ENCODE measurements around the gene BCL10.

Gene BCL10

GRCh38 chr1:85297855-85298629, 21.6 kb upstream of the BCL10 start:
- peak; percentile 66 for DNase-seq (ENCODE audit: low spot score)

DNA sequence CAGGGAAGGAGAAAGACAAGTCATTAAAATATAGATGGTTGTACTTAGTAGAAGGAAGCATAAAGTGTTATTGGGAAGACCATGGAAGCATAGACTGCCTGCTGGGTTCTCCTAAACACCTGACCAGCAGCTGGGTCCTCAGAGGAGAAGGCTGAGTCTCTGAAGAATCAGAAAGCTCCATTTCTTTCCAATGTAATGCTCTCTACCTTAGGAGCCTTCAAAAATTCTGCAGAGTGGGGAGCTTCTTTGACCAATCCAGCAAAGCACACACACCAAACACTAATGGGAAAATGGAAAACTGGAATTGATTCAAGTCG, 21.1 kb upstream of the BCL10 start:
- DNase-seq (ENCODE audit: low spot score) = no peak

GRCh38 chr1:85296980-85297379, 20.5 kb upstream of the BCL10 start:
- no peak for DNase-seq (ENCODE audit: low spot score)

DNA sequence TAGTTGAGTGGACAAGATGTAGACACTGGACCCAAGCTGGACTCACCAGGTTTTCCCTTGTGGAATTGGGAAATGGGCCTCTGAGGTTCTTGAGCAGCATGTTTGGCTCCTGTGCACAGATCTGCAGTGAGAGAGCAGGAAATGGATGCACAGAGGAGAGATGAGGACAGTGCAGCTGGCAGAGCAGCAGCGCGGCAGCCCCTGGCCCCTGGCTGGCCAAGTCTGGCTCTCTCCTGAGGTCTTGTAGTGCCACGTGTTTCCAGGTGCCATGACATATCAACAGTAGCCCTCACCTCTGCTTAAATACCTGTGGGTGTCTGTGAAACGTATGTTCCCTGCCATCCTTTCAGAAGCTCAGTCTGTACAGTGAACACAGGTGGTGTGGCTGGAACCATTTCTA, 19.2 kb upstream of the BCL10 start:
- no peak for DNase-seq (ENCODE audit: low spot score)

DNA sequence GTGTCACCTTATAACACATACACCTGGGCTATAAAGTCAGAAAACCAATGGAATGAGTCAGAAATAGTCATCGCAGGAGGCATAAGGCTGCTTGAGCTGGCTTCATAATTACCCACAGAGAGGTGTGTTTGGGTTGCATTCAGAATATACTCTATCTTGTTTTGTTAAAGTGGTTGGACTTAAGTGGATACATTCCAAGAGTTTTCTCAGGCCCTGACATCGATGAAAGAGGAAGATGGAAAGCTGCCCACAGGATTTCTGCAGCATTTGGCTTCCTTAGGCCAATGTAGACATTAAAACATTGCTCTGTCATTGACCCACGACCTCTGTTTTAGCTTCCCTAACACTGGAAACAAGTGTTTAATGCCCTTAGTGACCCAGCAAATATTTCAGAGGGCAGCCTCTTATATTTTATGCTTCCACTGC, 18.6 kb upstream of the BCL10 start:
- no peak for DNase-seq (ENCODE audit: low spot score)

DNA sequence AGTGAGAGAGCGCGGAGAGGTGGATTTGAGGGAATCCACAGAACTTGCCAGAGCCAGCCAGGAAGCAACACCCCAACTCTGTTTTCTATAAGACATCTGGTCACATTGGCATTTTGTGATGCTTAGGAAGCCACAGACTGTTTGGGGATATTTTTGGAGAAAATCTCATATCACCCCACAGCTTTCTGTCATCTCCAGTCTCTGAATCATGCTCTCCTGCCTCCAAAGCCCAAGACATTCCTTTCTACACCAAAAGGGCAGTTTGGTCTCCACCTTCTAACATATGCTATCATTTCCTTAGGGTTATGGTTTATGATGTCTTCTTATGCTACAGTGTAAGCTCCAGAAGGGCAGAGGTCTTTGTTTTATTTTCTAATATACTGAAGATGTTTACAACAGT, 14.4 kb upstream of the BCL10 start:
- no peak for DNase-seq (ENCODE audit: low spot score)

- no peak for DNase-seq (ENCODE audit: low spot score)
Measured at GRCh38 chr1:85289848-85290335, 13.5 kb upstream of the BCL10 start.

- DNase-seq (ENCODE audit: low spot score) = no peak
Measured at GRCh38 chr1:85289207-85289847, 12.9 kb upstream of the BCL10 start.

GRCh38 chr1:85284202-85284601, 7.8 kb upstream of the BCL10 start:
- DNase-seq (ENCODE audit: low spot score) = no peak

DNA sequence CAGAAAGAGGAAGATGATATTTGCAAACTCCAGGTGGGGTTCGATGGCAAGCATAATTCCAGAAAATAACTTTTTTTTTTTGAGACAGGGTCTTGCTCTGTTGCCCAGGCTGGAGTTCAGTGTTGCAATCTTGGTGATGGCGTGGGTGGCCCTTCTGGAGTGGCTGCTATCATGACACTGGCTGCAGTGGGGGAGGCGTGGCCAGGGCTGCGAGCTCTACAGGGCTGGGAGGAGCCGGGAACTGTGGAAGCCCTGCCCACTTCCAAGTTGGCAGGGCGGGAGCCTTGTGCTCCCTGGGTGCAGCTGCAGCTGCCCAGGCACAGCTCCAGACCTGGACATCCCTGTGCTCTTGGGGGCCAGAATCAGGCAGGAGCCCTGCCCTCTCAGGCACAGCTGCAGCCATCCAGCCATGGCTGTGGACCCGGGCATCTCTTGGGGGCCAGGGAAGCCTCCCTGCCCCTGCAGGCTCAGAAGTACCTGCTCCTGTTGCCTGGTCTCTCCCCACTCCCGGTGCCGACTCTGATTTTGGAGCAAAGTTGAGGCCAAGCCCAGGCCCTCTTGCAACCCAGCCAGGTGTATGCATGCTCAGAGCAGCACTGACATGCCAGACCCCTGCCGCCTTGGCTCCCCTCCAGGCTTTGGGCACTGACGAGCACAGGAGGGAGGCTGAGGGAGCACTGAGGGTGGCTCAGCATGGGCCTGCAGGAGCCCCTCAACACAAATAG, 7.2 kb upstream of the BCL10 start:
- DNase-seq (ENCODE audit: low spot score) = no peak

- DNase-seq (ENCODE audit: low spot score) = no peak
Measured at GRCh38 chr1:85282424-85282823, 6.0 kb upstream of the BCL10 start.

- no peak for DNase-seq (ENCODE audit: low spot score)
Measured at GRCh38 chr1:85280636-85281035, 4.2 kb upstream of the BCL10 start.

DNA sequence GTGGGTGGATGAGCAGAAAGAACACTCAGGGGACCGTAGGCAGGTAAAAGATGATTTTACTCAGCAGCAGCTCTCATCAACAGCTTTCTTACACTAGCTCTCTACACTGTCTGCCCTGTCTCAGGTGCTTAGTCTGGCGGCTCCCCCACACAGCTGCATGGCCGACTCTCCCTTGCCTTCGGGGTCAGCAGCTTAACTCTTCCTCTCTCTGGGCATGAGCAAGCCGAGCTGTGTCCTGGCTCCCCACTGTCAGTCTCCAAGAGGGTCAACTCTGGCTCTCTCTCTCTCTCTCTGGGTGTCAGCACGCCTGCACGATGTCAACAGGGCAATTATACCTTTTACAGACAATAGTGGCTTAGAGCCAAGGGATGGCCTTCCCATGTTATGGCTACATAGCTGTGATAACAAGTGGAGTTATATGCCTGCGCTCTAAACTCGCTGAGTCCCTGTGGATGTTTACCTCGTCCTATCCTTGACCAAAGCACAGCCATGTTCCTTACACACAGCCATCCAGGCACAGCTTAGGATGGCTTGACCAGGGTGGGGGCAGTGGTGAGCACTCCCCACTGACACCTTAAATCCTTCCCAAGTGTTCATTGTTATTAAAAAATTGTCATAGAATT, 3.1 kb upstream of the BCL10 start:
- no peak for DNase-seq (ENCODE audit: low spot score)

- peak; percentile 65 for DNase-seq (ENCODE audit: low spot score)
Measured at GRCh38 chr1:85278853-85279314, 2.5 kb upstream of the BCL10 start.

DNA sequence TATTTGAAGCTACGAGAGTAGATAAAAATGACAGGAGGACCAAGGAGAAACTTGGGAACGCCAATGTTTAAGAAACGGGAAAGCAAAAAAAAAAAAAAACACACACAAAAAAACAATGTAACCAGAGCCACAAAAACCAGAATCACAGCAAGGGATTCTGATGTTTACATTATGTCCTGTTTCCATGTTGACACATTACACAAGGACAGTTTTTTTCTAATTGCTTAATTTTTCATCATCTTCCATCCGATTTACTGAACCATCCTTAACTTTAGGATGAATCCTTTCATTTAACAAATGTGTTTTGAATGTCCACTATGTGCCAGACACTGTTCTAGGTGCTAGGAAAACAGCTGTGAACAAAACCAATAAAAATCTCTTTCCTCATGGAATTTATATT, 1.4 kb upstream of the BCL10 start:
- DNase-seq (ENCODE audit: low spot score) = no peak

- DNase-seq (ENCODE audit: low spot score) = no peak
Measured at GRCh38 chr1:85276978-85277639, 677 bp upstream of the BCL10 start.

- peak; percentile 18 for DNase-seq (ENCODE audit: low spot score)
Measured at GRCh38 chr1:85275701-85276214, 674 bp downstream of the BCL10 start.

DNA sequence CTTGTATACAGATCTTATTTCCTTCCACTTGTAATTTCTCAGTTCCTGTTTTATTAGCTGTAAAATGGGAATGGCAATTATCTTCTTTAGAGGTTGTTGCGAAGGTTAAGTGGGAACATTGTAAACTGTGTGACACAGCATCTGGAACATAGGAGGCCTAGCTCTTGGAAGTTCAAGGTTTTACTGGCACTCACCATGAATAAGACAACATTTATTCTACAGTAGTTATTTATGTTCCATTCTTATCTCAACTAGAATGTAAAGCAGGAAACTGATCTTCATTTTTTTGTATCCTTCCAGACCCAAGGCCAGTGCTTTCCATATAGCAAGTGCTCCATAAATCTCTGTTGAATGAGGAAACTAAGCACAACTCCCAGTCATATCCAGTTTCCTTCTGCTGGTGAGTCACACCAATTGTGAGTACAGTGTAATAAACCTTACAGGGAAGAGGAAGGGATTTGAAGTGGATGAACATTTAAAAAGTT, 1.4 kb downstream of the BCL10 start:
- DNase-seq (ENCODE audit: low spot score) = no peak

DNA sequence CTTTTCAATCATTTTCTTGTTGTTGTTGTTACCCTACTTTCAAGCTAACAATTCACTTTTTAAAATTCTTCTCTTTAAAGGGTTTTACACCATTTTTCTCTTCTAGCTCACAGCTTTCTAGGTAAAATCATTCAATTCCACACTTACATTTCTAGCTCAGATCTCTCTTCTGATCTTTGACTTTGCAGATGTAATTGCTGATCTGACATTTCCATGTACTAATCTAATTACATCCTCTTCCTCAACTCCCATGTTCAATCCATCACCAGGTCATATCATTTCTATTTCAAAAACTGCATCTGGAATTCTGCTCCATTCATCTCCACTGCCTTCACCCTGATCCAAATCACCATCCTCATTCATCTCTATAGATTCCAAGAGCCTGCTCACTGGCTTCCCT, 3.0 kb downstream of the BCL10 start:
- DNase-seq (ENCODE audit: low spot score) = no peak

- DNase-seq (ENCODE audit: low spot score) = no peak
Measured at GRCh38 chr1:85268801-85269585, 7.4 kb downstream of the BCL10 start.

GRCh38 chr1:85267313-85267712, 9.1 kb downstream of the BCL10 start:
- DNase-seq (ENCODE audit: low spot score) = no peak

Data from CD4-positive, alpha-beta T cell treated with Interleukin-15 for 4 hours (primary cell).